ENCODE measurements around the gene PCDHGA10. TPM values are rescaled to one million over a fixed set of nuclear protein-coding genes. Genes with fewer than 3 reads are reported as not detected.

PCDHGA10 gene
- total and polyA plus RNA-seq, 2 of the 8 experiments (the other 6 are each of a cell fraction or from before 2014, with no cell fraction given), result 2.2 to 6.4 TPM

- no peak for TF ChIP-seq CTBP2 (IDR thresholded peaks at IDR 0.05; ENCODE audit: borderline replicate concordance, insufficient read depth, insufficient read length, low read length)
- TF ChIP-seq RBBP5 (IDR thresholded peaks at IDR 0.05; ENCODE audit: borderline replicate concordance, low read depth, low read length), result no peak
- no peak for TF ChIP-seq BCL11A (IDR thresholded peaks at IDR 0.05; ENCODE audit: low read depth in 2 of 2, low read length in 2 of 2)
- no peak for TF ChIP-seq KDM4A (IDR thresholded peaks at IDR 0.05; ENCODE audit: low read depth, low read length, severe bottlenecking)
- no peak for TF ChIP-seq RNF2 (IDR thresholded peaks at IDR 0.05; ENCODE audit: borderline replicate concordance, low read depth, low read length, missing control alignments, poor library complexity, severe bottlenecking)
- TF ChIP-seq SP2 (IDR thresholded peaks at IDR 0.05; ENCODE audit: low read length), result no peak
- no peak for TF ChIP-seq SIX5 (IDR thresholded peaks at IDR 0.05; ENCODE audit: low read depth, low read length)
- TF ChIP-seq RAD21 (IDR thresholded peaks at IDR 0.05 in 1 of 2, conservative IDR thresholded peaks at IDR 0.05 in 1 of 2; ENCODE audit: low read depth in 2 of 2, low read length in 2 of 2), result peak; percentile 88 to 90
- peak; percentile 58; the same call in 1 of the 2 replicates for TF ChIP-seq YY1 (IDR thresholded peaks at IDR 0.05; ENCODE audit: low read depth, low read length)
- no peak for TF ChIP-seq SP4 (IDR thresholded peaks at IDR 0.05; ENCODE audit: low read length)
- TF ChIP-seq SIRT6 (IDR thresholded peaks at IDR 0.05; ENCODE audit: low read length), result no peak
- TF ChIP-seq CHD2 (IDR thresholded peaks at IDR 0.05; ENCODE audit: low read length), result no peak
- TF ChIP-seq EZH2 (IDR thresholded peaks at IDR 0.05; ENCODE audit: low read depth, low read length, severe bottlenecking), result no peak
- peak; percentile 59 to 77 (median 75) for TF ChIP-seq CTCF (IDR thresholded peaks at IDR 0.05; ENCODE audit: control extremely low read depth in 1 of 3, insufficient read depth in 1 of 3, low read depth in 1 of 3, low read length in 3 of 3)
These were observed 8.2 kb downstream of the PCDHGA10 start, which contains the start of gene PCDHGA11 (continued) for GRCh38 chr5:141420855-141421488.
